ENCODE data around the gene RGS6. TPM values are rescaled to one million over a fixed set of nuclear protein-coding genes. Genes with fewer than 3 reads are reported as not detected.

Gene RGS6
- total and polyA plus RNA-seq, 2 of the 4 experiments (the other 2 are of a cell fraction): not detected

DNA sequence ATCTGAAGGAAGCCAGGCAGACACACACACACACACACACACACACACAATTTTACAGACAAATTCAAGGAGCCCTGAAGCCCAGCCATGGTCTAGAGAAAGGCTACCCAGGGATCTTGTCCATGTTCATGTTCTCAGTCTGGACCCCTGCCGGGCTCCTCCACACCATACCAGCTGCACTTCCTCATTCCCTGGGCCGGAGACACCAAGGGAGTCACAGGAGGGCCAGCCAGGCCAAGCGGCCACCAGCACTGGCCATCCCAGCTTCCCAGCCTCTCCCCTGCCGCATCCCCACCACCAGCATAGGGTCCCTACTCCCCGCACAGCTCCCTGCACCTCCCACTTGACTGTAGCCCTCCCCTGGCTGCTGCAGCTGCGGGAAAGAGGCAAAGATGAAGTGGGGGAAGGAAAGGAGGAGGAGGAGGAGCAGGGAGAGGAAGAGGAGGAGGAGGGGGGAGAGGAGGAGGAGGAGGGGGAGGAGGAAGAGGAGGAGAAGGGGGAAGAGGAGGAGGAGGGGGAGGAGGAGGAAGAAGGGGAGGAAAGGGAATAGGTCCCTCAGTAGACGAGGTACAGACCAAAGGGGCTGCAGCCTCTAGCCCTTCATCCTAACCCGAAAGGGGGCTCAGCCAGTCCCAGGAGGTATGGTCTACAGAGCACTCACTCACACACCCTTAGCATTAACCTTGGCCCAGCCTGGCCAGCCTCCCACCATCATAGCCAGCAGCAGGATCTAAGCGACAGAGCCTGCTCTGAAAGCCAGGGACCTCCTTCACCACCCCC is 668.5 kb downstream of the RGS6 start:
- Histone ChIP-seq H3K27ac (ENCODE audit: insufficient read depth, low read length) (no peak overlapping the region), H4K91ac (ENCODE audit: insufficient read depth, low read depth, low read length) (peak overlapping the region; percentile 75), H2AK9ac (replicated peaks; ENCODE audit: low read depth, low read length, poor library complexity) (peak overlapping the region; percentile 38), H3K27me3 (ENCODE audit: control insufficient read depth, insufficient read depth, low read length) (no peaks in the 10 kb centered on the region), H3K9me1 (ENCODE audit: insufficient read depth, low read length) (no peaks in the 10 kb centered on the region), H4K20me1 (ENCODE audit: insufficient read depth, low read length) (no peaks in the 10 kb centered on the region), H3K4me2 (ENCODE audit: low read depth, low read length) (no peak overlapping the region), H3K9ac (ENCODE audit: low read depth, low read length) (no peak overlapping the region), H2AFZ (replicated peaks; ENCODE audit: low read length, poor library complexity) (peak overlapping the region; percentile 64), H3K56ac (ENCODE audit: extremely low read depth, insufficient read depth, low read length) (no peak overlapping the region), H2AK5ac (ENCODE audit: low read depth, low read length) (peak overlapping the region; percentile 85), H3K36me3 (ENCODE audit: control insufficient read depth, insufficient read depth, low read length) (no peaks in the 10 kb centered on the region), H4K8ac (ENCODE audit: low read depth in 2 of 2, low read length in 2 of 2) (peak overlapping the region; percentile 67 to 73; a peak in 3 of 4 replicates), H3K4ac (ENCODE audit: low read depth, low read length) (peak overlapping the region; percentile 73), H3K18ac (ENCODE audit: low read depth, low read length) (no peak overlapping the region; the same call in 1 of the 2 replicates), H2BK20ac (ENCODE audit: low read depth, low read length) (peak overlapping the region; percentile 59), H2BK15ac (ENCODE audit: low read depth, low read length) (peak overlapping the region; percentile 84; the same call in 2 of the 3 replicates), H4K5ac (ENCODE audit: low read depth, low read length) (peak overlapping the region; percentile 49; the same call in 1 of the 2 replicates), H3K14ac (replicated peaks; ENCODE audit: low read depth, low read length) (no peak overlapping the region), H3K79me1 (ENCODE audit: low read depth in 1 of 2, low read length in 2 of 2) (no peaks in the 10 kb centered on the region), H3K4me3 (ENCODE audit: insufficient read depth, low read depth, low read length) (no peak overlapping the region), H2BK120ac (ENCODE audit: low read depth, low read length) (peak overlapping the region; percentile 75), H3K9me3 (ENCODE audit: control insufficient read depth, insufficient read depth, low read length) (no peaks in the 10 kb centered on the region), H2BK5ac (ENCODE audit: low read depth, low read length, poor library complexity, severe bottlenecking) (peak overlapping the region; percentile 9), H3K23ac (ENCODE audit: low read depth, low read length) (no peak overlapping the region), H3K4me1 (ENCODE audit: control insufficient read depth, insufficient read depth, low read length) (peaks cover 4% of the 10 kb centered on the region)
- no peak for TF ChIP-seq NFE2L2 (IDR thresholded peaks at IDR 0.05; ENCODE audit: low read depth, low read length)
- no peak for TF ChIP-seq SMC3 (IDR thresholded peaks at IDR 0.05; ENCODE audit: low read depth, low read length)
- no peak for TF ChIP-seq RAD21 (IDR thresholded peaks at IDR 0.05; ENCODE audit: low read length)
- TF ChIP-seq, protein P1, sequence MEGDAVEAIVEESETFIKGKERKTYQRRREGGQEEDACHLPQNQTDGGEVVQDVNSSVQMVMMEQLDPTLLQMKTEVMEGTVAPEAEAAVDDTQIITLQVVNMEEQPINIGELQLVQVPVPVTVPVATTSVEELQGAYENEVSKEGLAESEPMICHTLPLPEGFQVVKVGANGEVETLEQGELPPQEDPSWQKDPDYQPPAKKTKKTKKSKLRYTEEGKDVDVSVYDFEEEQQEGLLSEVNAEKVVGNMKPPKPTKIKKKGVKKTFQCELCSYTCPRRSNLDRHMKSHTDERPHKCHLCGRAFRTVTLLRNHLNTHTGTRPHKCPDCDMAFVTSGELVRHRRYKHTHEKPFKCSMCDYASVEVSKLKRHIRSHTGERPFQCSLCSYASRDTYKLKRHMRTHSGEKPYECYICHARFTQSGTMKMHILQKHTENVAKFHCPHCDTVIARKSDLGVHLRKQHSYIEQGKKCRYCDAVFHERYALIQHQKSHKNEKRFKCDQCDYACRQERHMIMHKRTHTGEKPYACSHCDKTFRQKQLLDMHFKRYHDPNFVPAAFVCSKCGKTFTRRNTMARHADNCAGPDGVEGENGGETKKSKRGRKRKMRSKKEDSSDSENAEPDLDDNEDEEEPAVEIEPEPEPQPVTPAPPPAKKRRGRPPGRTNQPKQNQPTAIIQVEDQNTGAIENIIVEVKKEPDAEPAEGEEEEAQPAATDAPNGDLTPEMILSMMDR (conservative IDR thresholded peaks at IDR 0.05; ENCODE audit: low read depth, low read length): no peak
- no peak for TF ChIP-seq CEBPB (IDR thresholded peaks at IDR 0.05; ENCODE audit: low read depth, low read length)
- TF ChIP-seq MXI1 (IDR thresholded peaks at IDR 0.05; ENCODE audit: borderline replicate concordance, low read depth, low read length): no peak
- no peak for TF ChIP-seq POLR2A (IDR thresholded peaks at IDR 0.05; ENCODE audit: low read depth, low read length)
- no peak for TF ChIP-seq MAZ (IDR thresholded peaks at IDR 0.05; ENCODE audit: borderline replicate concordance, low read depth, low read length)
- no peak for TF ChIP-seq RCOR1 (IDR thresholded peaks at IDR 0.05; ENCODE audit: insufficient replicate concordance, low read length)
- DNase-seq (no peak), ATAC-seq (ENCODE audit: low read depth) (peak; percentile 31; the same call in 1 of the 2 replicates)
- WGBS, 2 experiments (ENCODE audit: extremely low coverage in 2 of 2, insufficient read length in 1 of 2): no CpG with 5 or more reads among the region's 9 CpGs
- CTCF ChIA-PET: no interaction called here
- no TSS peak for BruUV-seq (replicated peaks)
- POLR2A ChIA-PET (ENCODE audit: unreplicated experiment): no interaction called here
- dilution Hi-C loops (cut with HindIII; ENCODE audit: low sequenced_read_pairs, unreplicated experiment): no loop called here
- intact Hi-C loops (cut with micrococcal nuclease): no loop called here
- in situ Hi-C loops (cut with MboI; ENCODE audit: low sequenced_read_pairs): loop anchor here (10.0 kb wide), 1 partner anchor 76 kb away; no protein-coding TSS in a partner anchor
